Esophagus squamous epithelium (tissue), 4 donors: ENCODE results near the gene C12orf76.

Experiments
- POLR2A ChIP-seq, 4 donors: fragments of 450-650 bp; IDR thresholded peaks; one replicate each; pipeline ENCODE4 v1.6.1; 2017; ENCODE audit warnings: antibody characterized with exemption in 4 of 4, mild to moderate bottlenecking in 4 of 4, moderate library complexity in 3 of 4
- TF ChIP-seq, protein P1 (sequence below), 6 experiments: fragments of 450-650 bp in 4 of 6; fragments of 200-600 bp in 2 of 6; sonication (generic) in 2 of 6; IDR thresholded peaks; one replicate each; pipeline ENCODE4 v1.5.1; 2016 to 2019; ENCODE audit warnings: antibody characterized with exemption in 6 of 6, mild to moderate bottlenecking in 4 of 6, moderate library complexity in 4 of 6

- TF ChIP-seq, protein P1, sequence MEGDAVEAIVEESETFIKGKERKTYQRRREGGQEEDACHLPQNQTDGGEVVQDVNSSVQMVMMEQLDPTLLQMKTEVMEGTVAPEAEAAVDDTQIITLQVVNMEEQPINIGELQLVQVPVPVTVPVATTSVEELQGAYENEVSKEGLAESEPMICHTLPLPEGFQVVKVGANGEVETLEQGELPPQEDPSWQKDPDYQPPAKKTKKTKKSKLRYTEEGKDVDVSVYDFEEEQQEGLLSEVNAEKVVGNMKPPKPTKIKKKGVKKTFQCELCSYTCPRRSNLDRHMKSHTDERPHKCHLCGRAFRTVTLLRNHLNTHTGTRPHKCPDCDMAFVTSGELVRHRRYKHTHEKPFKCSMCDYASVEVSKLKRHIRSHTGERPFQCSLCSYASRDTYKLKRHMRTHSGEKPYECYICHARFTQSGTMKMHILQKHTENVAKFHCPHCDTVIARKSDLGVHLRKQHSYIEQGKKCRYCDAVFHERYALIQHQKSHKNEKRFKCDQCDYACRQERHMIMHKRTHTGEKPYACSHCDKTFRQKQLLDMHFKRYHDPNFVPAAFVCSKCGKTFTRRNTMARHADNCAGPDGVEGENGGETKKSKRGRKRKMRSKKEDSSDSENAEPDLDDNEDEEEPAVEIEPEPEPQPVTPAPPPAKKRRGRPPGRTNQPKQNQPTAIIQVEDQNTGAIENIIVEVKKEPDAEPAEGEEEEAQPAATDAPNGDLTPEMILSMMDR (IDR thresholded peaks at IDR 0.05): no peak
- no peak for TF ChIP-seq POLR2A (IDR thresholded peaks at IDR 0.05)
Measured at GRCh38 chr12:110046451-110047187, 1.7 kb downstream of the C12orf76 start.
